ENCODE measurements around the gene OTOF.

Gene OTOF

DNA sequence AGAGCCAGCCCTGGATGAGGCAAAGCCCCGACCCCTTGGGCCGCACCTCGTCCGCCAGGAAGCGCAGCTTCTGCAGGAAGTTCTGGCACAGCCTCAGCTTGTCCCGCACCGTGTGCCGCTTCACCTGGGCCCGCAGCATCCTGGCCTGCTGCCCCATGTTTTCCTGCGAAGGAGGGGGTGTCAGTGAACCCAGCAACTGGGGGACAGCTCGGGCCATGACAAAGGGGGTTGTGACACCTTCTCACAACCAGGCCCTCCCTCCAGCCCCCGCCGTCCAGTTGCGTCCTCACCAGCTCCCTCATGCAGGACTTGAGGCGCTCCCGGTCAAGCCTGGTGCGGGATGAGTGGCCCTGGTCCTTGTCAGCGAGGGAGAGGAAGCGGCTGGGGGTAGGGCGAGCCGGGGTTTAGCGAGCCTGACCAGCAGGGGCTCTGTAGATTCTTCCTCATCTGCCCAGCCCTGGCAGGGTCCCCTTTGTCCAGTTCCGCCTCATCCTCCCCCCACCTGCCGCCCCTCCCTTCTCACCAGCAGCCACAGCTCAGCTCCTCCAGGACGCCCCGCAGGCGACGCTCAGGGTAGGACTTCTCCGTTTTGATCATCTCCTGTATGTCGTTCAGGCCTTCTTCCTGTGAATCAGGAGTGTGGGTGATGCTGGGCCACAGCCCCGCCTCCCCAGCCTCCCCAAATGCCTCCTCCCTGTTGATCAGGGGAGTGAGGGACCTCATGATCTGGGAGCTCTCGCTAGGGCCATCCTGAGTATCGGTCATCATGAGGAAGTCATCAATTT is 606 bp downstream of the OTOF start:
- no peak overlapping the region for H3K4me3 ChIP-seq (ENCODE audit: low read length)
- TF ChIP-seq CTCF (IDR thresholded peaks at IDR 0.05; ENCODE audit: insufficient read depth, low read depth, low read length, missing control alignments) = no peak
- DNase-seq (ENCODE audit: low read depth) = no peak

- no peak overlapping the region for H3K4me3 ChIP-seq (ENCODE audit: low read length)
- TF ChIP-seq CTCF (IDR thresholded peaks at IDR 0.05; ENCODE audit: insufficient read depth, low read depth, low read length, missing control alignments) = no peak
- DNase-seq (ENCODE audit: low read depth) = no peak
These were observed 2.0 kb downstream of the OTOF start for GRCh38 chr2:26475832-26476501.

- no peak overlapping the region for H3K4me3 ChIP-seq (ENCODE audit: low read length)
- no peak for TF ChIP-seq CTCF (IDR thresholded peaks at IDR 0.05; ENCODE audit: insufficient read depth, low read depth, low read length, missing control alignments)
- DNase-seq (ENCODE audit: low read depth) = no peak
These were observed 2.9 kb downstream of the OTOF start for GRCh38 chr2:26475037-26475436.

DNA sequence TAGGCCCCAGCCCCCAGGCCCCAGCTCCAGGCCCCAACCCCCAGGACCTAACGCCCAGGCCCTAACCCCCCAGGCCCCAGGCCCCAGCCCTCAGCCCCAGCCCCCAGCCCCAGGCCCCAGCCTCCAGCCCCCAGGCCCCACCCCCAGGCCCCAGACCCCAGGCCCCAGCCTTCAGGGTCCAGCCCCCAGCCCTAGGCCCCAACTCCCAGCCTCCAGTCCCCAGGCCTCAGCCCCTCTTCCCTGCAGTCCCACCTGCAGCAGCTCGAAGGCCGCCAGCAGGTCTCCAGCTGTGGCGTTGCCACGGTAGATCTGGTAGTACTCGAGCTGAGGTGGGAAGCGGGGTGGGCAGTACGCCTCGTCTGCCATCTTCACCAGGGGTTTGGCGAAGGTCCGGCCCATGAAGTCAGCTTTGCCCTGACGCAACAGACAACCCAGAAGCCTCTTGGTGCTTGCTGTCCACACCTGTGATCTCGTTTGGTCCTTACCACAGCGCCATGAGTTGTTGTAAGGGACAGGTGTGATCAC is 3.6 kb downstream of the OTOF start:
- no peak overlapping the region for H3K4me3 ChIP-seq (ENCODE audit: low read length)
- no peak for DNase-seq (ENCODE audit: low read depth)
- TF ChIP-seq CTCF (IDR thresholded peaks at IDR 0.05; ENCODE audit: insufficient read depth, low read depth, low read length, missing control alignments) = no peak

GRCh38 chr2:26473796-26474195 is 4.1 kb downstream of the OTOF start:
- H3K4me3 ChIP-seq (ENCODE audit: low read length) = no peak overlapping the region
- DNase-seq (ENCODE audit: low read depth) = no peak
- no peak for TF ChIP-seq CTCF (IDR thresholded peaks at IDR 0.05; ENCODE audit: insufficient read depth, low read depth, low read length, missing control alignments)

- no peak for TF ChIP-seq CTCF (IDR thresholded peaks at IDR 0.05; ENCODE audit: insufficient read depth, low read depth, low read length, missing control alignments)
- no peak overlapping the region for H3K4me3 ChIP-seq (ENCODE audit: low read length)
- DNase-seq (ENCODE audit: low read depth) = no peak
These were observed 4.9 kb downstream of the OTOF start for GRCh38 chr2:26472821-26473655.

Data from epithelial cell of esophagus (primary cell).